GM21447 (cell line): ENCODE measurements around the gene DNAJA4.
A peak's percentile ranks its signal among the peaks of the same experiment; 100 is the strongest.

Experiments
- ATAC-seq: cut with Tn5 transposase; IDR thresholded peaks from one replicate; pipeline ENCODE4 v1.9.1; 2021; ENCODE audit not compliant: unreplicated experiment

DNAJA4 gene

DNA sequence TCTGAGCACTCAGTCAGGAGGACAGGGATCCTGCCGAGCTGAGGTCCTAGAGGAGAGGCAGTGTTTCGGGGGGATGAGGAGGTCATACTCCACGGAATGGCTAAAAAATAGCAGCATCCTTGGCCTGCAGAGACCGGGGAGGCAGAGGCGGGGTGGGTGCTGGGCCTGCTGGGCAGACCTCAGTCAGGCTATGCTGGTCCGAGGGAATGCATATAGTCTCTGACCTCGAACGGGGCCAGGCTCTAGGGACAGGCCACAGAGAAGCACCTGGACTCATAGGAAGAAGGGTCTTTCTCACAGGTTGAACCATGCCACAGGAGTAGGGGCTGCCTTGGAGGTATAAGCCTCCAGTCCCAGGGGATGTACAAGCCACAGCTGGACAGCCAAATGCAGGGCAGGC, 49.0 kb downstream of the DNAJA4 start:
- ATAC-seq = no peak

DNA sequence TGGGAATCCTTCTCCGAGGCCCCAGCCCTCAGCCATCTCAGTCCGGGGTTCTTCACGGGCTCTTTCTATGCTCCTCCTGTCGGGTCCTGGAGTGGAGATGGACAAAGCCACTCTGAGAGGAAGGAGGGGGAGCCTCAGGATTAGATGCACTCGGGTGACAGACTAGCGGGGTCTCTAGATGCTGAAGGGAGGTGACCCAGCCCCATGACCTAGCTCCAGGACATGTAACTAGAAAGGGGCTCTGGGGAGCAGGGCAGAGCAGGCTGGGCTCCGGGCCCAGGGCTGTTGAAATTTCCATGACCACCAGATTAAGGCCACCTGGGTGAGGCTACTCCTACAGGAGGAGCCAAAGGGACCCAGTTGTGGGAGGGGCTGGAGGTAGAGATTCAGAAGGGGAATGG, 49.8 kb downstream of the DNAJA4 start:
- no peak for ATAC-seq

DNA sequence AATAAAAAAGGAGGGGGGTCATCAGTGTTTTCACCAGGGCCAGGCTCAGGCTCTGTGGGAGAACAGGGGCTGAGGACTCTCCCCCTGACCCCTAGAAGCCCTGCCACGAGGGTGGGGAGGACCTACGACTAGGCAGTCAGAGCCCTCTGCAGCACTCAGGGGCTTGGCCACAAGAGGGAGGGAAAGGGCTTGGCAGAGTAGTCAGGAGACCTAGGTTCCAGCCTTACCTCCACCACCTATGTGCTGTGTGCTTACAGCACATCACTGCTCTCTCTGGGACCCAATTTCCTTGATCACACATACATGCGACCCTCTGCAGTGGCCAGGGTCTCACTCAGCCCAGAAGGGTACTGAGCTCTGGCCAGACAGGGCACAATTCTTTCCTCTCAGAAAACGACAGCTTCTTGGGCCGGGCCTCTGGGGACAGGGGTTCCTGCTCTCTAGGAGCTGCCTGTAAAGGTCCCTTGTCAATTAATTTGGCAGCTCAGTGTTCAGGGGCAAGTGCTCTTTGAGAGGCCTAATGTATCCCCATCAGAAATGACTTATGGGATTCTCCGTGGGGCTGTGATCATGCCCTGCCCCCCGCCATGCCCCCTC, 51.4 kb downstream of the DNAJA4 start:
- ATAC-seq = no peak

DNA sequence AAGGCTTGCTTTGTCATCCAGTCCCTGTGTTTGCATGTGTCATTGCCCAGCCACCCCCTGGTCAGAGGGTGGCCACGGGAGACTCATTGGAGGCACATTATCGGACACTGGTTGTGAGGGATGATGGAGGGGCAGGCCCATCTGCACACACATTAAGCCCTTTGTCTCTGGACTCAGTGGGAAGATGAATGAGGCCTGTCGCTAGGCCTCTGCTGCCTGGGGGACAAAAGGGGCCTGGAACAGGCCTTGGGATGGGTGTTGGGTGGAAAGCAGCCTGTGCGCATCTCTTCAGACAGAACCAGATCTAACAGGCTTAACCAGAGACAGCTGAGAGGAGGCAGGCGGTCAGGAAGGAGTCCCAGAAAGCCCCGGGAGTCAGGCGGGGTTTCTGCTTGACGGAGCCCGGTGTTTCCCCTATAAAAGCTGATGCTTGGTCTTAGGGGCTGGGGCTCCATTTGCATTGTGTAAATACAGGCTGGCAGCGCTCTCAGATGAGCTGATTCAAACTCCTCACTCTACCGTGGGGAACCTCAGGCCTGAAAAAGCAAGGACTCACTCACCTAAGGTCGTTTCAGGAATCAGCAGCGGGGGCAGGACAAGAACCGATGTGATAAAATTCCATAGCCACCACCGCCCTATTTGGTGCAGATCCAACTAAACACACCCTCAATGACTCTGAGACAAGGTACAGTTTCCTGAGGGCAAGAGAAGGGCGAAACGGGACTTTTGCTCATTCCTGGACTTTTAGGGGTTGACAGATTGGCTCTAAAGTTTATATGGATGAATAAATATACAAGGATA, 52.1 kb downstream of the DNAJA4 start:
- ATAC-seq = peak; percentile 64

DNA sequence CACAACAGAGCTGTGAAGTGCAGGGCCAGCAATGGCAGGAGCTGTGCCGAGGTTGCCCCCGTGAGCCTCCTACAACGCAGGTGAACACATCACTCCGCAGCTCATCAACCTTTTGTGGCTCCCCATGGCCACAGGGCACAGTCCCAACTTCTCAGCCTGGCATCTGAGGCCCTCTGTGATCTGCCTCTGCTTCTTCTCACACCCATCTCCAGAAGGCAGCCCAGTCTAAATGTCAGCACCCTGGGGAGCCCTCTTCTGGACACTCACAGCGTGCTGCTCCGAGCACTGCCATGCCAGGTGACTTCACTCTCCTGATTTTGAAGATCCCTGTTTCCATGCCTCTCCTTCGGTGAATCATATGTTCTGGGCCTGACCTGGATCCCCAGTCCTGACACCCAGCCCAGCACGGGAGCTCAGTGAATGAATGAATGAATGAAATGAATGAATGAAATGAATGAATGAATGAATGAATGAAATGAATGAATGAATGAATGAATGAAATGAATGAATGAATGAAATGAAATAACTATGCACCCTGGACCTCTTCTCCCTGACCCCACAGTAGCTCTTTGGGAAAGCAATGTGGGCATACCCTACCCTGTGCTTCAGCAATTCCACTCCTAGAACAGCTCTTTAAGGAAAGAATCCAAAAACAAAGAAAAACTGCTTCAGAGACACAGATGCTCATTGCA, 52.9 kb downstream of the DNAJA4 start:
- ATAC-seq = no peak

DNA sequence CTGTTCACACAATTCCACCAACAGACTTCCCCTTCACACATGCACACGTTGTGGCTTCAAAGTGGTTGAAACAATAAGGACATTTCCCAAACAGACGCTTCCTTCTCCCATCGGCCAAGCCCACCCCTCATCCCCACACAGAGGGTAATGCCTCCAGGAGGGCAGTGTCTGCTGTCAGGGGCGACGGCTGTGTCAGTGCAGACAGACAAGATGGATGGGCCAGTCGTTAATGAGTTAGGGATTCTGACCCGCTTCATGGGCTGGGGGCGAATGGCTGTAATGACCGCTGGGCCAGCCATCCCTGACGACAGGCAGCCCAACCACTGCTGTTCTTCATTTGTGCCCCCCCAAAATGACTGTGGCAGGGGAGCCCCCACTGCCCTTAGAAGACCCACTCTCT, 55.2 kb downstream of the DNAJA4 start:
- ATAC-seq = no peak

DNA sequence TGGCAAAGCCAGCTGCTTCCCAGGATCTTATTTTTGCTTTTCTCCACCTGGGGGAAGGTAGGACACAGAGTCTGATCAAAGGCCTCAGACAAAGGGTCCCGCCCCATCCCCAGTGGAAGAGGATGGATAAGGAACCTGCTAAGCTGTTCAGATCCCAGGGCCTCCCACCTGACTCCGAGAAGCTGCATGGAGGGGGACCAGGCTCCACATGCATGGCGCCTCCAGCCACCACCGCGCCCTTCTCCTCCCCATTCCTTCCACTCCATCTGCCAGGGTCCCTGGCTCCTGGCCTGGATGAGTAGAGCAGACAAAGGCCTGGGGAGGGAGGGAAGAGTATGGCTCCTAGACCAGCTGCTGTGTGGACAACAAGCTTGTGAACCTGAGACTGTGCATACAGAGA, 55.8 kb downstream of the DNAJA4 start:
- ATAC-seq = no peak

DNA sequence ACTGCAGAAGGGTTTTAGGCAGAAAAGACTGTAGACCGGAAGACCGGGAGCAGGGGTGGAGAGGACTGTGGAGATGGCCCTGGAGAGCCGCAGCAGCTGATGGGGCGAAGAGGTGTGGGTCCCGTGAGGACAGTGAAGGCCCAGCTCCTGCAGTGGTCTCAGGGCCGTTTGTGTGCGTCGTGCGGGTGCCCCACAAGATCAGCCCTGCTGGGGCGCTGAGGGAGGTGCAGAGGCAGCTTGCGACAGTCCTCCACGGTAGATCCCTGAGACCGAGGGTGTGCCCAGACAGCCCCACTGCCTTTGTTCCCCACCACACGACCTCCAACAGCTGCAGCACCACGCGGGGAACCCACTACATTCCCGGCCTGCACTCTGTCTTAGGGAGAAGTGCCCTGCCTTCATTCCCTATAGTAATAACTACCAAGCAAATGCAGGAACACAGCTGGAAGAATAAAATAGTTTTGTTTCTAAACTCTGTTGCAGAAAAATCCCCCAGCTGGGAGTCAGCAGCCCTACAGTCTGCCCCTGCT, 56.7 kb downstream of the DNAJA4 start:
- no peak for ATAC-seq

DNA sequence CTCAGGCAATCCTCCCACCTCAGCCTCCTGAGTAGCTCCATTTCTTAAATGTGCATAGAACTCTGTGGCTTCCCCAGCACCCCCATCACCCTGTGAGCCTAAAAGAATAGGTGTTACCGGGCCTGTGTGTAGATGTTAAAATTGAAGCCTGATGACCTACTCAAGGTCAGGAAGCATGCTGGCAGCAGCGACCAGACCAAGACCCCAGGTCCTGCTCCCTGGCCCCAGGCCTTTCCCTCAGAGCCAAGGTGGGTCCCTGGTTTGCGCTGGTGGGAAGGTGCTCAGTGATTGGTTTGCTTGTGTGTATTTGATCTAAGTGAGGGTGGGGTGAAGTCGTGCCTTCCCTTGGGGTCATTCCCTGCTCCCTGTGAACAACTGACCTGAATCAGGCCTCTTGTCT, 57.4 kb downstream of the DNAJA4 start:
- ATAC-seq = no peak

DNA sequence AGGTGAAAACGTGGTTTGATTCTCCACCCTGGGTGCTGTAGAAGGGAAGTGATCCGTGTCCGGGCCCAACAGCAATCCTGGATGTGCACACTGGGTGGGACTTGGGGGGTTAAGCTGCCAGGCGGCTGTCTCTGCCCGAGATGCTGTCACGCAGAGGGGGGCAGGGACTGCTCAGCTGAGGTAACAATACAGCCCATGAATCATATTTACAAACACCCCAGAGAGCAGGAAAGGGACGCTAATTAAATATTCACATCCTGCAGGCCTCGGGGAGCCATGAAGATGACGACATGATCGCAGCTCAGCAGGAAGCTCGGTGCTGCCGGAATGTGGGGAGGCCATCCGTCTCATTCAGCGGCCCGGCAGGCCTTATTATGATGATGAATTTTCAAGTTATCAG, 57.9 kb downstream of the DNAJA4 start:
- no peak for ATAC-seq

DNA sequence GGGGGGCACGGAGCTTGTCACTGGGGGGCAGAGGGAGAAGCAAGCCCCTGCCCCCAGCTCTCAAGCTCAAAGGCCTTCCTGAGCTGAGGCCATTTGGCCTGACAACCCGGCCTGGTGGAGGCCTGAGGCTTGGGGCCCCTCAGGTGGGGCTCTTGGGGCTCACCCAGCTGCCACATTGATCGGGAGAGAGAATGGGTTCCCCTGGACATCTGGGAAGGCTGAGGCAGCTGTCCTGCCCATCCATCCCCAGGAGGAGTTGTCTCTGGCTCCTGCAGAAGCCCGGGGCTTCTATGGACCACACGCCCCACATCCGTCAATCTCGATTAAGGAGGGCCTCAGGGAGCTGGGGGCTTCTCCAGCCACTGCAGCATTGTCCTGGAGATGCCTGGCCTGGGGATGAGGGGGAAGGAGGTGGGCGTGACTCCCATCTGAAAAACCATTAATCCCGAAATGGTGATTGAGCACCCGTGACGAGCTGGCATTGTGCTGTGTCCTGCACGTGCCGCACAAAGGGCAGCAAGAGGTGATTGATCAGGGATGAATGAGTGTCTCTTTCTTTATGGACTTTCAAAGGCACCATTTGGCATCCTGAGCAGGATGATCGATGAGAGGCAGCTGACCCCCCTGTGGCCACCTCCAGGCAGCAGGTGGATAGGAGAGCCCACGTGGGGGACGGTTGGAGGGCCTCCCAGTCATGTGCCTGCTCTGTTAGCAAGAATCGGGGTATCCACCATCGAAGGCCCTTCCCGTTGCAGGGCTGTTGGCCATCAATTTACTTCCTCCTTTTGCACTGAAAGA, 58.6 kb downstream of the DNAJA4 start:
- ATAC-seq = no peak

DNA sequence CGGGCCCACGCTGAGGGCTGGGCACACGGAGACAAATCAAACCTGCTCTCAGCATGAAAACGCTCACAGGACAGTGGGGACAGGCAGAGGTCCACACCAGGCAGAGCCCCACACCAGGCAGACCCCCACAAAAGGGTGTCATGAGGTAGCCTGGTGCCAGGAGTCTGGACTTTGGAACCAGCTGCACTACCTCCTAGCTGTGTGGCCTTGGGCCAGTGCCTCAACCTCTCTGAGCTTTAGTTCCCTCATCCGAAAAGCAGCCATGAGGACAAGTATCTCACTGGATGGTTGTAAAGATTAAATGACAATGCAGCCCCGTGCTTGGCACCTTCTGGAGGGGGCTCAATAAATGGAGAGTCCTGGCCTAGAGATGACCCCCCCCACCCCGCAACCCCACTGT, 59.3 kb downstream of the DNAJA4 start:
- no peak for ATAC-seq

DNA sequence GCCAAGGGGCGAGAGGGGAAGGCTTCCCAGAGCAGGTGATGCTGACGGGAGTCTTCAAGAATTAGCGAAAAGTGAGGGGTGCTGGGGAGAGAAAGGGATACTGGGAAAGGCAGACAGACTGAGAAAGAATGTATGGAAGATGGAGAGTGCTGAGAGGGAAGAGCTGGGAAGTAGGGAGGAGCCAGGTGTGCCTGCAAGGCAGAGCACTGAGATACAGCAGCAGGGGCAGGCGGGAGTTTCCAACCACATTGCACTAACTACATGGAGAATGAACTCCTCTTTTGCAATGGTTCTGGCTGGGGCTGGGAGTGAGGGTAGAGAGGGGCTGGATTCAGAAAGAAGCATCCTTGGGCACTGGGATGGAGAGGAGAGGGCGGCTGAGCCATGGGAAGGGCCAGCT, 59.8 kb downstream of the DNAJA4 start:
- no peak for ATAC-seq

DNA sequence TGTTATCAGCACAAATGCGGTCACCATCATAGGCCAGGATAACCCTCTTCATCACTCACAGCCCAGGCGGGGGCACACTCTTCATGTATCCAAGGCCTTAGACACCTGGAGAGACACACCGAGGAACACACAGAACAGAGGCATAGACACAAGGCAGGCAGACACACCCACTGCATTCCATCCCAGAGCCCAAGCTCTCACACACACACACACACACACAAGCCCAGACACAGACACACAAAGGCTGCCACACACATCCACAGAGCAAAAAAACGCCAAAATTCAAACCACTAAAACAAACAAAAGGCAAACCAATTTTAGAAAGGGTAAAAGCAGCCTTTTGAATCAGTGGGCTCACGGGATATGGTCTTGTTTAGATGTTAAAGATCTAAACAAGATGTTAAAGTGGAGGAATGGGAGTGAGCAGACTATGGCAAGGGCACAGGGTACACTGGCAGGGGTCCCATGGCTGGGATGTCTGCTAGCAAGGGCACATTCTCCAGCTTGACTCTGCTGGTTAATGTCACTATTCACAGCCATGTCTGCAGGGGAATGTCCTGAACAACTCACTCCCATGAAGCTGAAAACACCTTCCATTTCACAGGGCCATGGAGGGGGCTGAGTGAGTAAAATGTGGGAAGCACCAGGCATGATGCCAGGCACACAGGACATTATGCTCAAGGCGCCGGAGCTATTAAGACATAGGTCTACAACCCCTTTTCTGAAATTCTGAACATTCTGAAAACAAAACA, 60.9 kb downstream of the DNAJA4 start:
- no peak for ATAC-seq

DNA sequence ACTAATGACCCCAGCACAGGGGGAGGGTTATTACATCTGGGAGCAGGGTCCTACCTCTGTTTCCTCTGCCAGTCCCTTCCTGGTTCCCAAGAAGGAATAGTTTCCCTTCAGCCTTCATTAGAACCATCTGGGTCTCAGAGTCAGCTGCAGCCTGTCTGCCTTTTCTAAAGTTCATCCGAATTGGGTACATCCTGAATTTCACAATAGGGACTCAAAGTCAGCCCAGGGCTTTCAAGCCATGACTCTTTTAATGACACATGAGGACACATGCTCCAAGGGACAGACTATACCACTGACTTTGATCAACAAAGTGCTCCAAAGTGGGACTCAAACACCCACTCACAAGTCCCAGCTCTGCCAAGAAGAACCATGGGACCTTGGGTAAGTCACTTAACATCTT, 63.1 kb downstream of the DNAJA4 start:
- ATAC-seq = no peak

DNA sequence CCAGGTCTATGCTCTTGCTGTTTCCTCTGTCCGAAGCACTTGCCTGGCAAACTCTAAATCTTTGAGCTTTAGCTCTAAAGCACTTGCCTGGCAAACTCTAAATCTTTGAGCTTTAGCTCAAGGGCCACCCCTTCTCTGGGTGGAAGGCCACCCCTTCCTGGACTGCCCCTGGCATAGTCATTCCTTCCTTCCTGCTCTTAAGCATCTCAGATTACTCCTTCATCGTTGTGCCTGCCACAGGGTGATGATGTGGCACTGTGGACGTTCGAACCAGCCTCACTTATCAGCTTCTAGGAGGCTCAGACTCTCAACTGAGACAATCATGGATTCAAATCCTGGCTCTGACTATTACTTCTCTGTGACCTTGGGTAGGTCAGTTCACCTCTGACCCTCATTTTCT, 65.3 kb downstream of the DNAJA4 start:
- ATAC-seq = no peak
